Gastrocnemius medialis (tissue), 4 donors: ENCODE measurements around the gene PECR.

Source experiments
- POLR2A ChIP-seq, 2 donors: fragments of 450-650 bp; IDR thresholded peaks; one replicate each; pipeline ENCODE4 v1.6.1; 2017; ENCODE audit warnings: antibody characterized with exemption in 2 of 2, mild to moderate bottlenecking in 2 of 2, moderate library complexity in 2 of 2
- TF ChIP-seq, protein P1 (sequence below), 5 experiments: fragments of 450-650 bp in 3 of 5; fragments of 200-600 bp in 2 of 5; sonication (generic) in 2 of 5; IDR thresholded peaks in 4 of 5; conservative IDR thresholded peaks in 1 of 5; 1 replicate in 4 of 5; 2 replicates in 1 of 5; pipeline ENCODE4 v1.5.1; 2016 to 2019; ENCODE audit warnings: antibody characterized with exemption in 5 of 5, mild to moderate bottlenecking in 3 of 5, moderate library complexity in 3 of 5

DNA sequence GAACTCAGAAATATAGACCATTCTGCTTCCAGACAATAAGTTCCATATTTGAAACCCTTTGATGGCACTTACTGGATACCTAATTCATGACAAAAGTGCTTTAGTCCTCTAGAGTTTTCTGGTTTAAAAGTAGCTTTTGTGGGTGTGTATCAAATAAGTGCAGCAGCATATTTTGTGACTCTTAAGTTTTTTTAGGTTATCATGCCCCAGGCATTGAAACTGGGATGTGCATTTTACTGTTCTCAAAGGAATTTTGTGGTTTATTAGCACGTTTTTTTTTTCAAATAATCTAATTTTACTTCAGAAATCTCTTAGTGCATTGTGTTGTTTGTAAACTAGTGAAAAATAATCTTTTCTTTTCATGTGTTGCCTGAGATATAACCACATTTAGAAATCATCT lies 29.0 kb upstream of the PECR start:
- TF ChIP-seq, protein P1, sequence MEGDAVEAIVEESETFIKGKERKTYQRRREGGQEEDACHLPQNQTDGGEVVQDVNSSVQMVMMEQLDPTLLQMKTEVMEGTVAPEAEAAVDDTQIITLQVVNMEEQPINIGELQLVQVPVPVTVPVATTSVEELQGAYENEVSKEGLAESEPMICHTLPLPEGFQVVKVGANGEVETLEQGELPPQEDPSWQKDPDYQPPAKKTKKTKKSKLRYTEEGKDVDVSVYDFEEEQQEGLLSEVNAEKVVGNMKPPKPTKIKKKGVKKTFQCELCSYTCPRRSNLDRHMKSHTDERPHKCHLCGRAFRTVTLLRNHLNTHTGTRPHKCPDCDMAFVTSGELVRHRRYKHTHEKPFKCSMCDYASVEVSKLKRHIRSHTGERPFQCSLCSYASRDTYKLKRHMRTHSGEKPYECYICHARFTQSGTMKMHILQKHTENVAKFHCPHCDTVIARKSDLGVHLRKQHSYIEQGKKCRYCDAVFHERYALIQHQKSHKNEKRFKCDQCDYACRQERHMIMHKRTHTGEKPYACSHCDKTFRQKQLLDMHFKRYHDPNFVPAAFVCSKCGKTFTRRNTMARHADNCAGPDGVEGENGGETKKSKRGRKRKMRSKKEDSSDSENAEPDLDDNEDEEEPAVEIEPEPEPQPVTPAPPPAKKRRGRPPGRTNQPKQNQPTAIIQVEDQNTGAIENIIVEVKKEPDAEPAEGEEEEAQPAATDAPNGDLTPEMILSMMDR (IDR thresholded peaks at IDR 0.05 in 4 of 5, conservative IDR thresholded peaks at IDR 0.05 in 1 of 5): no peak
- TF ChIP-seq POLR2A (IDR thresholded peaks at IDR 0.05): no peak
